ENCODE results near the gene ELMOD1.

ELMOD1 gene

DNA sequence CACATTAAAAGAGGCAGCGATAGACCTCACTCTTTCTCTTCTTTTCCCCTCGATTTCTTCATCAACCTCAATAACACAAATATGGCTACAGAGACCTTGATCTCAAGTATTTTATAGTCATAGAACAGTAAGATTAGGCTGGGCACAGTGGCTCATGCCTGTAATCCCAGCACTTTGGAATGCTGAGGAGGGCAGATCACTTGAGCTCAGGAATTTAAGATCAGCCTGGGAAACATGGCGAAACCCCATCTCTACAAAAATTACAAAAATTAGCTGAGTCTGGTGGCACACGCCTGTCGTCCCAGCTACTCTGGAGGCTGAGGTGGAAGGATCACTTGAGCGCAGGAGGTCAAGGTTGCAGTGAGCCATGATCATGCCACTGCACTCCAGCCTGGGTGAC is 106.3 kb downstream of the ELMOD1 start:
- no peak overlapping the region for H3K9ac ChIP-seq (ENCODE audit: low read depth, low read length)
- no peaks in the 10 kb centered on the region for H3K36me3 ChIP-seq (ENCODE audit: insufficient read depth, low read depth, low read length)
- H3K9me3 ChIP-seq (ENCODE audit: insufficient read depth, low read depth, low read length): no peaks in the 10 kb centered on the region
- H3K27ac ChIP-seq (ENCODE audit: low read length): no peak overlapping the region
- no peak overlapping the region for H3K4me3 ChIP-seq (ENCODE audit: low read length)
- no peaks in the 10 kb centered on the region for H3K27me3 ChIP-seq (ENCODE audit: insufficient read depth, low read length)
- H3K4me1 ChIP-seq (ENCODE audit: insufficient read depth, low read length): peaks cover 3% of the 10 kb centered on the region; the same call in 1 of the 2 replicates

DNA sequence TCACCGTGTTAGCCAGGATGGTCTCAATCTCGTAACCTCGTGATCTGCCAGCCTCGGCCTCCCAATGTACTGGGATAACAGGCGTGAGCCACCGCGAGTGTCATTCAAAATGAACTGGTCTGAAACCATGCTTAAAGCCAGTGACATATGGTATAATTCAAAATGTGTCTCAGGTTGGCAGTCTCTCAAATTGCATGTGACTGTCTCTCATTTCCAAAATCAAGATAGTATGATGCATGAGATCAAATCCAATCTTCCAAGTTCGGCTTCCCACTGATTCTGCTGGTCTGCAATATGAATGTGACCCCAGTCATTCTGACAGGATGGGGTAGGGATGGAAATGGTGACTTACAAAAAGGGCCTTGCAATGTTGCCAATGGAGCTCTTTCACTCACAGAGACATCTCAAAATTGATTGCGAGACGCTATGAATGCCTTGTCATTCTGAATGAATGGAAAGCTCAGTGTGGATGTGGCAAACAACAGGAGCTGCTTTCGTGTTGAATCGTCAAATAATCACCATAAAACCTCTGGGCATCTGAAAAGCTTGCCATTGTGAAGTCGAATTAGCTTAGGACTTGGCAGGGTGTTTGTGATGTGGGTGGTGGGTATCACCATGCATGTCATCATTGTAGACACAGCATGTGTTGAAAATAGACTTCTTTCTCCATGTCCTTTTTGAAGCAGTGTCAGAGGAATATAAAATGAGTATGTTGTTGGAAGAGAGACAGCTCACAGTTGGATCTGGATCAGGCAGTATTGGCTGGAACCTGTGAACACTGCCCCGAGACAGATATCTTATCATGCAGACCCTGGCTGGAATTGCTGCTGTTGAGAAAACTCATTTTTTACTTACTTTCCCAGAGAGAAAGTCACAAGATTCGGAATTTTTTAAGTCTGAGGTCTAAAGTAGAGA is 108.7 kb downstream of the ELMOD1 start:
- Histone ChIP-seq H3K27ac (ENCODE audit: low read length) (no peak overlapping the region), H3K4me1 (ENCODE audit: insufficient read depth, low read length) (peaks cover 3% of the 10 kb centered on the region; the same call in 1 of the 2 replicates), H3K4me3 (ENCODE audit: low read length) (no peak overlapping the region), H3K9ac (ENCODE audit: low read depth, low read length) (no peak overlapping the region), H3K27me3 (ENCODE audit: insufficient read depth, low read length) (peaks cover 7% of the 10 kb centered on the region; the same call in 1 of the 2 replicates), H3K9me3 (ENCODE audit: insufficient read depth, low read depth, low read length) (no peaks in the 10 kb centered on the region), H3K36me3 (ENCODE audit: insufficient read depth, low read depth, low read length) (no peaks in the 10 kb centered on the region)

DNA sequence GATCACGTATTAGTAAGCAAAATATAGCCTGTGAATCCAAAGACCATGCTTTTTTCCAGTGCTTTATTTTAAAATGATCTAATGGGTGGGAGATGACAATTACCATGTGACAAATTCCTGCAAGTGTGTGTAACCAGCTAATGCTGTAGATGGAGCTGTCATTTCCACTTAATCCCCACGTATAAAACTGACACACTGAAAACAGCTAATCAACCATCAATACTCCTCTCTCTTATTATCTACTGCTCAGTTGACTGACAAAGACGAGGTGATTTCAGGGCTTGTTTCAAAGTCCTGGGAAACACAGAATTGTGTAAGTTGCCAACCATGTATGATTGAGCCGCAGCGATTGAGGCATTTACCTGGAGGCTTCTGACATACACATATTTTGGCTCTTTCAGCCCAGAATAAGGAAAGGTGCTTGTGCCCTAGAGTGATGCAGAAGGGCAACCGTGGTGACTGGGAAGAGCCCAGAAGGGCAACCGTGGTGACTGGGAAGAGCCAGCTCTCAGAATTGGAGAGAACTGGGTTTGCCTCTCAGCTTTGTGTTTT is 111.2 kb downstream of the ELMOD1 start:
- Histone ChIP-seq H3K9me3 (ENCODE audit: insufficient read depth, low read depth, low read length) (no peaks in the 10 kb centered on the region), H3K9ac (ENCODE audit: low read depth, low read length) (no peak overlapping the region), H3K4me3 (ENCODE audit: low read length) (no peak overlapping the region), H3K27ac (ENCODE audit: low read length) (no peak overlapping the region), H3K36me3 (ENCODE audit: insufficient read depth, low read depth, low read length) (no peaks in the 10 kb centered on the region), H3K4me1 (ENCODE audit: insufficient read depth, low read length) (peaks cover 8% of the 10 kb centered on the region), H3K27me3 (ENCODE audit: insufficient read depth, low read length) (peaks cover 32% of the 10 kb centered on the region)

DNA sequence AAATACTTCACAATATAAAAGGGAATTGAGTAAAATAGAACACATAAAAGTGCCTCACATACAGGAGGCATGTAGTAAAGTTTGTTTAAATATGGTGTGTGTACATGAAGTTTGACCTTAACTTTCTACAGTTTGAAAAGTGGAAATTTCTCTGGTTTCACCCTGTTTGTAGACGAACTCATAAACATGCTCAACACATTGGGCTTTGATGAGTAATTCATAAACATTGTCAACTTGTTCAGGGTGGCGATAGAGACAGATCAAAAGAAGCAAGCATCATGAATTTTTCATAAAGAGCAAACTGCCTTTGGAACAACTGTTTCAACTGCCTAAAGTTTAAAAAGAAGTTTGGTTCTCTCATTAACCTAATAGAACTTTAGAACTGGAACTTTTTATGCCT is 111.8 kb downstream of the ELMOD1 start:
- Histone ChIP-seq H3K27me3 (ENCODE audit: insufficient read depth, low read length) (peaks cover 35% of the 10 kb centered on the region), H3K9me3 (ENCODE audit: insufficient read depth, low read depth, low read length) (no peaks in the 10 kb centered on the region), H3K4me3 (ENCODE audit: low read length) (no peak overlapping the region), H3K27ac (ENCODE audit: low read length) (no peak overlapping the region), H3K36me3 (ENCODE audit: insufficient read depth, low read depth, low read length) (no peaks in the 10 kb centered on the region), H3K4me1 (ENCODE audit: insufficient read depth, low read length) (peaks cover 14% of the 10 kb centered on the region), H3K9ac (ENCODE audit: low read depth, low read length) (no peak overlapping the region)

DNA sequence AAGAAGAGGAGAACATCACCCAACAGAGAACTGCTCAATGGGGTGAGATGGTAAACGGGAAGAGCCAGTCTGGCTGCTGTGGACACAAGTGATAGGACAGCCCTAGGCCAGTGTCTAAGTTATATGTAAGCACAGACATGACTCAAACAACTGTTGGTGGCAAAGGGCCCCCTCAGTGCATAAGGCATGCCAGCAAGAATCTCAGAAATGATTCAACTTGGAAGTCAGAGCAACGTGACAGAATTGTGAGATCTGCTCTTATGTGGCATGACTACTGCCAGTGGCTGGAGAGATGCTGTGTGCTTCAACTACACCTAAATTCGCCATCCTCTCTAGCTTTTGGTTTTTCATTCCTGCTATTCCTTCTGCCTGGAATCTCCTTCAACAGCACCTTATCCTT is 113.5 kb downstream of the ELMOD1 start:
- H3K9me3 ChIP-seq (ENCODE audit: insufficient read depth, low read depth, low read length): no peaks in the 10 kb centered on the region
- H3K27ac ChIP-seq (ENCODE audit: low read length): no peak overlapping the region
- H3K4me3 ChIP-seq (ENCODE audit: low read length): no peak overlapping the region
- H3K36me3 ChIP-seq (ENCODE audit: insufficient read depth, low read depth, low read length): no peaks in the 10 kb centered on the region
- H3K4me1 ChIP-seq (ENCODE audit: insufficient read depth, low read length): peaks cover 14% of the 10 kb centered on the region
- H3K9ac ChIP-seq (ENCODE audit: low read depth, low read length): no peak overlapping the region
- H3K27me3 ChIP-seq (ENCODE audit: insufficient read depth, low read length): peaks cover 35% of the 10 kb centered on the region

DNA sequence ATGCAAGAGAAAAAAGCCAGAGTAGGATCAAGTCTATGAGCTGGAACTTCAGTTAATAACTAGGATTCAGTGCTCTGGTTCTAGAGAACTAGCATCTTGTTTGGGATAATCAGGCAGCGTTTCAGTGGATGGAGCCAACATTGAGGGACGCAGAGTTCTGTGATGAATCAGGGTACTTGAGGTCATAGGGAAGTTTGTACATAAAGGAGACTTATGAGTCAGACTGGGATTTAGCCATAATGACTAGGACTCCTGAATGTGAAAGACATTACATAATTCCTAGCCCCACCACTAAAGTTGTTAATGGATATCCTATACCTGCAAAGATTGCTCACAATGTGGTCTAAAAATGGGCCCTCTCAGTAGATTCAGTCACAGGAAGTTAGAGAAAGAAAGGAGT is 114.1 kb downstream of the ELMOD1 start:
- H3K36me3 ChIP-seq (ENCODE audit: insufficient read depth, low read depth, low read length): no peaks in the 10 kb centered on the region
- H3K27me3 ChIP-seq (ENCODE audit: insufficient read depth, low read length): peaks cover 35% of the 10 kb centered on the region
- no peak overlapping the region for H3K4me3 ChIP-seq (ENCODE audit: low read length)
- H3K9me3 ChIP-seq (ENCODE audit: insufficient read depth, low read depth, low read length): no peaks in the 10 kb centered on the region
- H3K4me1 ChIP-seq (ENCODE audit: insufficient read depth, low read length): peaks cover 14% of the 10 kb centered on the region
- H3K27ac ChIP-seq (ENCODE audit: low read length): no peak overlapping the region
- H3K9ac ChIP-seq (ENCODE audit: low read depth, low read length): no peak overlapping the region

DNA sequence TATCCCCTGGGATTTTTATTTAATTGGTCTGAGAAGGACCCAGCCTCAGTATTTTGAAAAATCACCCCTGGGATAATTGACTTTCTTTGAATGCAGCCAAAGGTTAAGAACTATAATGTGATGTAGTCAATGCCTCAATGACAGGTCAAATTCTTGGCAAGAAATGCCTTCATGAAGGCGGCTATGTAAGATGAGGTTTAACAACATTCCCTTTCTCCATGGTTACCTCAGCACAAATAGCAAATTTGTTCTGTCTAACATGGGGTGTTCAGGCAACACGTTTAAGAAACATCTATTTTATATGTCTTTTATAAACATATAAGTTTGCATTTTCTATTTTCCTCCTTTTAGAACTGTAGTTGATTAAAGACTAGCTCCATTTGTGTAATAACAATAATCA is 115.6 kb downstream of the ELMOD1 start:
- H3K36me3 ChIP-seq (ENCODE audit: insufficient read depth, low read depth, low read length): no peaks in the 10 kb centered on the region
- peaks cover 36% of the 10 kb centered on the region for H3K27me3 ChIP-seq (ENCODE audit: insufficient read depth, low read length)
- H3K9me3 ChIP-seq (ENCODE audit: insufficient read depth, low read depth, low read length): no peaks in the 10 kb centered on the region
- H3K27ac ChIP-seq (ENCODE audit: low read length): no peak overlapping the region
- H3K9ac ChIP-seq (ENCODE audit: low read depth, low read length): no peak overlapping the region
- H3K4me3 ChIP-seq (ENCODE audit: low read length): no peak overlapping the region
- peaks cover 11% of the 10 kb centered on the region; the same call in 1 of the 2 replicates for H3K4me1 ChIP-seq (ENCODE audit: insufficient read depth, low read length)

DNA sequence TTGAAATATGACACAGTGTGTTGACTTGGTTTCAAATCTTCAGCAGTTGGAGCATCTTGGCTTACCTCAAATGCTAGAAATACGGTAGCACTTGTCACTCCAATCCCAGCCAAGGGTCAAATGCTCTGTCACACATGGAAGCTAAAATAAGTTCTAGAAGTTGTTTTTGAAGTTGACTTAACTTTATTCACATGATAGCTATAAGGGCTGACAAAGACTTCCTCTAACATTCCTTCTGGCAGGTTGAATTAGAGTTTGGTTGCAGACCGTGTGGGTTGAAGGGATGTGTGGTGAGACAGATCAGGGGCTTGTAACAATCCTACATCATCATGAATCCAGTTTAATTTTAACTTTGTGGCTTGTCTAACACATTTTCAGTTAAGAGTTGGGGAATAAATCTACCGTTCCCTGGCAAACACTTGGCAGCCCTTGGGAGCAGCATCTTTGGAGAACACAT is 116.3 kb downstream of the ELMOD1 start:
- Histone ChIP-seq H3K4me1 (ENCODE audit: insufficient read depth, low read length) (peaks cover 11% of the 10 kb centered on the region; the same call in 1 of the 2 replicates), H3K27ac (ENCODE audit: low read length) (no peak overlapping the region), H3K9ac (ENCODE audit: low read depth, low read length) (no peak overlapping the region), H3K9me3 (ENCODE audit: insufficient read depth, low read depth, low read length) (no peaks in the 10 kb centered on the region), H3K4me3 (ENCODE audit: low read length) (no peak overlapping the region), H3K36me3 (ENCODE audit: insufficient read depth, low read depth, low read length) (no peaks in the 10 kb centered on the region), H3K27me3 (ENCODE audit: insufficient read depth, low read length) (peaks cover 40% of the 10 kb centered on the region)

DNA sequence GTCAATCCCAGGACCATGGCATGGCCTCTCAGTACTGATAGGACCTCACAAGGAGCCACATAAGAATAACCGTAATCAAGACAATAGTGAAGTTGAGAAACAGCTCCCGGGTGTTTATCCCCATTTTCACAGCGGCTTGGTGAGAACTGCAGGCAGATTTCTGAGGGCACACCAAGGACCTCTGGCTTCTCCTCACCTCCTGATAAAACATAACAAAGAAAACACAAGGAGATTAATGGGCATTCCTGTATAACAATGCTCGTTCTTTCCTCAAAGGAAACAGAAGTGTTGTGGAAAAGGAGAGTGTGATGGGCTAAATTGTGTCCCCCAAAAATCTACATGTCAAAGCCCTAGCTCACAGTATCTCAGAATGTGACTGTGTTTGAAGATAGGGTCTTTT is 116.9 kb downstream of the ELMOD1 start:
- peaks cover 35% of the 10 kb centered on the region for H3K27me3 ChIP-seq (ENCODE audit: insufficient read depth, low read length)
- no peak overlapping the region for H3K27ac ChIP-seq (ENCODE audit: low read length)
- H3K9me3 ChIP-seq (ENCODE audit: insufficient read depth, low read depth, low read length): no peaks in the 10 kb centered on the region
- no peak overlapping the region for H3K4me3 ChIP-seq (ENCODE audit: low read length)
- H3K36me3 ChIP-seq (ENCODE audit: insufficient read depth, low read depth, low read length): no peaks in the 10 kb centered on the region
- H3K9ac ChIP-seq (ENCODE audit: low read depth, low read length): no peak overlapping the region
- H3K4me1 ChIP-seq (ENCODE audit: insufficient read depth, low read length): peaks cover 11% of the 10 kb centered on the region; the same call in 1 of the 2 replicates

DNA sequence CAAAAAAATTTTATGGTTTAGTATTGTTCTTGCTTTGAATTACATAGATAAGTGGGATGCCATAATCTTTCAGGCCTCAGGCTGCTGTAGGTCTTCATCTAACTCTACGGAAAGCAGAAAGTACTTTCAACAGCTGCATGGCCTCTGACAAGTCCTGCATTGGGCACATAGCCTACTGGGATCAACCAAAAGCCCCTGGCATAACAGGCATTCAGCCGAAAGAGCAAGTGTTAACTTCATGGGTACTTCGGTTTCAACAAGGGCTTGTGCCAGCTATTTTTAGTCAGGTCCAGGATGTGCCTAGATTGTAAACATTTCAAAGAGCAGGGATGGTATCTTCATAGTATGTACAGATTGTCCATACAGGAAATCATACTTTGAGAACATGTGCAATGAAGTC is 117.8 kb downstream of the ELMOD1 start:
- peaks cover 35% of the 10 kb centered on the region for H3K27me3 ChIP-seq (ENCODE audit: insufficient read depth, low read length)
- H3K36me3 ChIP-seq (ENCODE audit: insufficient read depth, low read depth, low read length): no peaks in the 10 kb centered on the region
- no peak overlapping the region for H3K9ac ChIP-seq (ENCODE audit: low read depth, low read length)
- no peak overlapping the region for H3K4me3 ChIP-seq (ENCODE audit: low read length)
- peaks cover 11% of the 10 kb centered on the region; the same call in 1 of the 2 replicates for H3K4me1 ChIP-seq (ENCODE audit: insufficient read depth, low read length)
- no peaks in the 10 kb centered on the region for H3K9me3 ChIP-seq (ENCODE audit: insufficient read depth, low read depth, low read length)
- no peak overlapping the region for H3K27ac ChIP-seq (ENCODE audit: low read length)

DNA sequence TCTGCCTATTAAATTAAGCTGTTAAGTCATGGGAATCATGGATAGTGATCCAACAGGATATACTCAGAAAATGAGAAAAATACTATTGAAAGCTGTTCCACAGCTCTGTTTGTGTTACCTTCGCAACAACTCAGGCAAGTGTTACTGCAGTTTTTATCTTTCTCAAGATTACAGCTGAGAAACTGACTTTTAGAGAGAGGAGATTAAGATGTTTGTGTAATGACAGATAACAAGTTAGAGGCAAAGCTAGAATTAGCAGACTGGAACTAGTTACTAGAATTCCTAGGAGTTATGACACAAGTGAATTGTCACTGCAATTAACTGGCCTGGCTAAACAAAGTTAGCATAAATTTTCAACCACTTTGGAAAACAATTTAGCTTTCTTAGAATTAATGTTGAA is 119.4 kb downstream of the ELMOD1 start:
- Histone ChIP-seq H3K4me1 (ENCODE audit: insufficient read depth, low read length) (peaks cover 11% of the 10 kb centered on the region; the same call in 1 of the 2 replicates), H3K4me3 (ENCODE audit: low read length) (no peak overlapping the region), H3K27me3 (ENCODE audit: insufficient read depth, low read length) (peaks cover 26% of the 10 kb centered on the region), H3K36me3 (ENCODE audit: insufficient read depth, low read depth, low read length) (no peaks in the 10 kb centered on the region), H3K27ac (ENCODE audit: low read length) (no peak overlapping the region), H3K9ac (ENCODE audit: low read depth, low read length) (no peak overlapping the region), H3K9me3 (ENCODE audit: insufficient read depth, low read depth, low read length) (no peaks in the 10 kb centered on the region)
